Osteocyte (in vitro differentiated cells): ENCODE data around the gene EFCAB6. TPM values are rescaled to one million over a fixed set of nuclear protein-coding genes. Genes with fewer than 3 reads are reported as not detected.
A peak's percentile ranks its signal among the peaks of the same experiment; 100 is the strongest.

Experiments used
- DNase-seq: peaks from one replicate; pipeline ENCODE4 v3.0.0; 2021; ENCODE audit warnings: mixed read lengths; ENCODE audit not compliant: unreplicated experiment; ENCODE audit errors: extremely low spot score
- H3K27ac Mint-ChIP-seq: one replicate; pipeline ENCODE4 v1.8.0; 2021; ENCODE audit warnings: mild to moderate bottlenecking, mixed read lengths; ENCODE audit not compliant: unreplicated experiment
- H3K27me3 Mint-ChIP-seq: one replicate; pipeline ENCODE4 v1.8.0; 2021; ENCODE audit warnings: mixed read lengths; ENCODE audit not compliant: unreplicated experiment
- H3K36me3 Mint-ChIP-seq: one replicate; pipeline ENCODE4 v1.8.0; 2021; ENCODE audit warnings: mixed read lengths; ENCODE audit not compliant: unreplicated experiment
- H3K4me1 Mint-ChIP-seq: one replicate; pipeline ENCODE4 v1.8.0; 2021; ENCODE audit warnings: mixed read lengths; ENCODE audit not compliant: unreplicated experiment
- H3K4me3 Mint-ChIP-seq: one replicate; pipeline ENCODE4 v1.8.0; 2021; ENCODE audit warnings: mild to moderate bottlenecking, moderate library complexity, mixed read lengths; ENCODE audit not compliant: unreplicated experiment
- H3K9me3 Mint-ChIP-seq: one replicate; pipeline ENCODE4 v1.8.0; 2021; ENCODE audit warnings: mixed read lengths; ENCODE audit not compliant: unreplicated experiment
- total RNA-seq: library from RNA; stranded (reverse); gene quantifications from 2 replicates; pipeline ENCODE4 v1.2.1, GENCODE V29; 2021
- TF ChIP-seq, protein P1 (sequence below): fragments of 200-600 bp; sonication (generic); IDR thresholded peaks from 2 replicates; pipeline ENCODE4 v1.5.0; 2021; ENCODE audit warnings: antibody characterized with exemption, mild to moderate bottlenecking, moderate library complexity

Gene EFCAB6
- total RNA-seq, 1 donor from 2014 or later: 1.4 TPM

DNA sequence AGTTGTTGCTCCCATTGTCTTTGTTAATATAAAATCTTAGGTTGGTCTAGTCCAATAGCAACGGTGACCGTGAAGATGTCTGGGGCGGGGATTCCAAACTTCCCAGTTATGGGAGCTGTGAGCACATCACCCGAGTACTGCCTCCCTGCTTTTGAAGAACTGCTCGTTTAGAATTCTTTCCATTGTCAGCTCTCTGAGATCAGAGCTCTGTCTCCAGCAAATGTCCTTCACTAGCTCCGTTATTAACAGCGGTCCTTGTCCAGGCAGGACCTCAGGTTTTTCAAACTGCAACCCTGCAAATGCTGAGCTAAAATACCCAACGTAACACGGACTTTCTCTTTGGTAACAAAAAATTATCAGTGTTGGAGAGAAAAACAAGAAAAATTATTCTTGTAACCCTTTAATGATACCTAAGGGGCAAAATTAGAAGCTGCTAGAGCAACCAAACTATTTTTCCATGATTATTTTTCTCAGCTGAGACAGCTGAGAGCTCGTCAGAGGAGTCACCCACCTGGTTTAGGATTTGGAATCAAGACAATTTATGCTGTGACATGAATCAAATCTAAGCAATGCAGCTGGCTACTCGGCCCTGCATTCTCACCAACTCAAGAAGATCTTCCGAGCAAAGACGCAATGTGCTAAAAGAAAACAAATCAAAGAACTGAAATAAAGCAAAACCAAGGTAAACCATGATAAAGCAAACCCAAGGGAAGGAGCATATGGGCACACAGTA lies 15.1 kb upstream of the EFCAB6 start:
- Mint-ChIP-seq H3K9me3 (no peaks in the 10 kb centered on the region), H3K36me3 (no peaks in the 10 kb centered on the region), H3K4me3 (no peak overlapping the region), H3K4me1 (peaks cover 5% of the 10 kb centered on the region), H3K27me3 (peaks cover 3% of the 10 kb centered on the region), H3K27ac (no peak overlapping the region)
- TF ChIP-seq, protein P1, sequence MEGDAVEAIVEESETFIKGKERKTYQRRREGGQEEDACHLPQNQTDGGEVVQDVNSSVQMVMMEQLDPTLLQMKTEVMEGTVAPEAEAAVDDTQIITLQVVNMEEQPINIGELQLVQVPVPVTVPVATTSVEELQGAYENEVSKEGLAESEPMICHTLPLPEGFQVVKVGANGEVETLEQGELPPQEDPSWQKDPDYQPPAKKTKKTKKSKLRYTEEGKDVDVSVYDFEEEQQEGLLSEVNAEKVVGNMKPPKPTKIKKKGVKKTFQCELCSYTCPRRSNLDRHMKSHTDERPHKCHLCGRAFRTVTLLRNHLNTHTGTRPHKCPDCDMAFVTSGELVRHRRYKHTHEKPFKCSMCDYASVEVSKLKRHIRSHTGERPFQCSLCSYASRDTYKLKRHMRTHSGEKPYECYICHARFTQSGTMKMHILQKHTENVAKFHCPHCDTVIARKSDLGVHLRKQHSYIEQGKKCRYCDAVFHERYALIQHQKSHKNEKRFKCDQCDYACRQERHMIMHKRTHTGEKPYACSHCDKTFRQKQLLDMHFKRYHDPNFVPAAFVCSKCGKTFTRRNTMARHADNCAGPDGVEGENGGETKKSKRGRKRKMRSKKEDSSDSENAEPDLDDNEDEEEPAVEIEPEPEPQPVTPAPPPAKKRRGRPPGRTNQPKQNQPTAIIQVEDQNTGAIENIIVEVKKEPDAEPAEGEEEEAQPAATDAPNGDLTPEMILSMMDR: no peak
- DNase-seq: no peak

DNA sequence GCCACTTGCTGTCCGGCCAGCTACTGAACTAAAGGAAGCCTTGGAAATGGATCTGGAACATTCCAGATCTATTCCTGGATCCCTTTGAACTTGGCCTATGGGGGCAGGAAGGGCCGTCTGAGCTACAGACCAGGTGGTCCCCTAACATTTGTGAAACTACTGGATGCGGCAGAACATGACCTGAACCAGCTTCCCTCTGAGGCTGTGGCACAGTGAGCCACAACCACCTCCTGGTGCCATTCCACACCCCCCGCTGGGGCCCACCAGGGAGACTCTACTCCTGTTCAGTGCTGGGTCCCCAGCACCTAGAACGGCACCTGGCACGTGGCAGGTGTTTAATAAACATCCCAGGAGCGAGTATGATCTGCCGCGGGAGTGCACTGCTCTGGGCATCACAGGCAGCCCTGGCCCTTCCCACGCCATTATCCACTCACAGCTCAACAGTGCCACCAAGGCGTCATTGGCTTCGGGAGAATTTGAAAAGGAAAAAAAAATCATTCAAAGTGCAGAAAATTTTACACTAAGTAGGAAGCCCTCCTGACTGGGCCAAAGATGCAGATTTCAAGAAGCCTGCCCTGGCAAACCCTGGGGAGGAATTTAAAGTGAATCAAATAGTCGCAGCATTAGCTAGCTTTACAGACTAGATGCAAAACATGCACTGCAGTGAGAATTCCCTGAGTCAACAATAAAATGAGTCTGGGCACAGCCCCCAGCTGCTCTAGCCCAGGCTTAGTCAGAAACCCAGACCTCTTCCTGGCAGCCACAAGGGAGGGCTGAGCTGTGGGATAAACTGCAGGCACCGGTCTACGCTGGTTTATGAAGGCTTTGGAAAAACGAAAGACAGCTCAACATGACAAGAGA lies 14.3 kb upstream of the EFCAB6 start:
- Mint-ChIP-seq H3K27me3 (peaks cover 3% of the 10 kb centered on the region), H3K36me3 (no peaks in the 10 kb centered on the region), H3K9me3 (no peaks in the 10 kb centered on the region), H3K27ac (no peak overlapping the region), H3K4me3 (no peak overlapping the region), H3K4me1 (peaks cover 5% of the 10 kb centered on the region)
- TF ChIP-seq, protein P1: peak; percentile 40
- peak; percentile 78 for DNase-seq

DNA sequence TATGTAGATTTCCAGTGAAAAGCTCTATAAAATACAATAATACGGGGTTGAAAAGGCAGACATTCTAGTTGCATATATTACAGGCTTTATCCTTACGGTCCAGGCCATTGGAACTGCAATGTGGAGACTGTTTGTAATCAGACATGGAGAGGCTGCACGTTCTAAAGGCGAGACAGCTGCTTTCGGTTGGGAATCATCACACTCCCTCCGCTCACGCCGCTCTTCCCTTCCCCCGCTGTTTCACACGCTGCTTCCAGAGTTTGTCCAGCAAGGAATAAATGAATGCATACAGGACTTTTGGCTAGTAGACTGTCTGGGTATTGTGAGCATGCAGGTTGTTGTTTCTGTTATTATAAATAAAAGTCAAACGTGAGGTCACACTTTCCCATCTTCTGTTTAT lies 13.5 kb upstream of the EFCAB6 start:
- peak; percentile 42 for DNase-seq
- no peak overlapping the region for H3K4me3 Mint-ChIP-seq
- no peak overlapping the region for H3K27ac Mint-ChIP-seq

DNA sequence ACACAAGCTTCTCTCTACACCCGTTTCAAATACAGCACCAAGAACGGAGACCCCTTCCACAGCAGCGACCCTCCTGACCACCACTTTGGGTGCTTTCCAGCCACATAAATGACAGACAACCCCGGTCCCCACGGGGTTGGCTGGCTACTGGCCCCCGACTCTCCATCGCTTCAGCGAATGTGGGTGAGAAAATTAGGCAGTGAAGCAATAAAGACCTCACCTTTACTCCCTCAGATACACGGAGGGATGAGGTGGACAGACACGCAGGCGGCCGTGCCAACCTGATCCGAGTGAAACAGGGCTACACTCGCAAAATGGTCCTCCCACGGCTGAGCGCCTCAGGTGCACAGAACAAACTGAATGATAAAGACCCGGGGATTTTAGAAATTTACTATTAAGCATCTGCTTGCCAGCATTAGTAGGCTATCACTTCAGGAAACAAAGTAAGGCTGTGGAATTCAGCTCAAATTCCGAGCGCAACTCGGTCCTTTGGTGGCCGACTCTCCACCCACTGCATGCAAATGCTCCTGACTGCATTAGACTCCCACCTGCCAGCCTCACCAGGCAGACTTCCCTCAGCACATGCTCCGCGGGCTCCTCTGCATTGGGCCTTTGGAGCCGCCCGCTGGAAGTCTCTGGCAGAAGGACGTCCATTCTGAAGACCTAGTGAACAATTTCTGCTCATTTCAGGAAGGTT lies 12.8 kb upstream of the EFCAB6 start:
- Mint-ChIP-seq H3K9me3 (no peaks in the 10 kb centered on the region), H3K4me3 (no peak overlapping the region), H3K27me3 (peaks cover 3% of the 10 kb centered on the region), H3K36me3 (no peaks in the 10 kb centered on the region), H3K4me1 (peaks cover 5% of the 10 kb centered on the region), H3K27ac (no peak overlapping the region)
- DNase-seq: peak; percentile 65
- TF ChIP-seq, protein P1: no peak

More for the DNA sequence above, 13.5 kb upstream of the EFCAB6 start:
- Mint-ChIP-seq H3K9me3 (no peaks in the 10 kb centered on the region), H3K27me3 (peaks cover 3% of the 10 kb centered on the region), H3K36me3 (no peaks in the 10 kb centered on the region), H3K4me1 (peaks cover 5% of the 10 kb centered on the region)
- TF ChIP-seq, protein P1: no peak
